ES-I3 (cell line): ENCODE results near the gene ZFAND4.
"Not testable (repeated sequence)": the region's sequence is repeated elsewhere in the genome, so short reads cannot be mapped to it uniquely, and the experiment has no call there.

Experiments
- H3K36me3 ChIP-seq: 2 replicates; pipeline ENCODE4 v1.6.1; 2013; ENCODE audit warnings: mild to moderate bottlenecking, low read length, control low read depth, moderate library complexity; ENCODE audit not compliant: insufficient read depth
- H3K4me1 ChIP-seq: 2 replicates; pipeline ENCODE4 v1.6.1; 2013; ENCODE audit warnings: mild to moderate bottlenecking, control low read depth, low read length; ENCODE audit not compliant: insufficient read depth
- H3K9ac ChIP-seq: 2 replicates; pipeline ENCODE4 v1.6.1; 2013; ENCODE audit warnings: low read depth, mild to moderate bottlenecking, low read length, moderate library complexity
- H3K9me3 ChIP-seq: 2 replicates; pipeline ENCODE4 v1.6.1; 2013; ENCODE audit warnings: mild to moderate bottlenecking, low read length, moderate library complexity; ENCODE audit not compliant: control insufficient read depth, insufficient read depth

The ZFAND4 gene

GRCh38 chr10:45607276-45607675 is 65.3 kb downstream of the ZFAND4 start:
- H3K4me1 ChIP-seq, result no peaks in the 10 kb centered on the region
- H3K9me3 ChIP-seq, result no peaks in the 10 kb centered on the region
- H3K9ac ChIP-seq, result no peak overlapping the region
- no peaks in the 10 kb centered on the region; the same call in 1 of the 2 replicates for H3K36me3 ChIP-seq

GRCh38 chr10:45602836-45603235 is 69.7 kb downstream of the ZFAND4 start:
- Histone ChIP-seq H3K4me1 (no peaks in the 10 kb centered on the region), H3K9ac (no peak overlapping the region), H3K9me3 (no peaks in the 10 kb centered on the region; the same call in 1 of the 2 replicates), H3K36me3 (no peaks in the 10 kb centered on the region)

- Histone ChIP-seq H3K36me3 (no peaks in the 10 kb centered on the region), H3K9me3 (no peaks in the 10 kb centered on the region; the same call in 1 of the 2 replicates), H3K4me1 (no peaks in the 10 kb centered on the region), H3K9ac (no peak overlapping the region)
These were observed 70.4 kb downstream of the ZFAND4 start for GRCh38 chr10:45602082-45602730.

GRCh38 chr10:45601254-45601930 is 71.2 kb downstream of the ZFAND4 start:
- not testable (repeated sequence) for H3K9ac ChIP-seq, H3K4me1 ChIP-seq, H3K9me3 ChIP-seq, H3K36me3 ChIP-seq

- not testable (repeated sequence) for H3K9me3 ChIP-seq, H3K9ac ChIP-seq, H3K36me3 ChIP-seq, H3K4me1 ChIP-seq
These were observed 72.0 kb downstream of the ZFAND4 start for GRCh38 chr10:45600337-45601253.

GRCh38 chr10:45599646-45600045 is 72.9 kb downstream of the ZFAND4 start:
- no peaks in the 10 kb centered on the region for H3K4me1 ChIP-seq
- no peaks in the 10 kb centered on the region for H3K36me3 ChIP-seq
- no peak overlapping the region for H3K9ac ChIP-seq
- H3K9me3 ChIP-seq, result no peaks in the 10 kb centered on the region; the same call in 1 of the 2 replicates

- Histone ChIP-seq H3K36me3 (no peaks in the 10 kb centered on the region), H3K9me3 (no peaks in the 10 kb centered on the region; the same call in 1 of the 2 replicates), H3K4me1 (no peaks in the 10 kb centered on the region), H3K9ac (no peak overlapping the region)
These were observed 73.5 kb downstream of the ZFAND4 start for GRCh38 chr10:45599021-45599603.

- Histone ChIP-seq H3K9ac (no peak overlapping the region), H3K4me1 (0 out of 2 replicates have a peak, but pooled peaks cover 4% of the 10 kb centered on the region), H3K36me3 (no peaks in the 10 kb centered on the region), H3K9me3 (no peaks in the 10 kb centered on the region; the same call in 1 of the 2 replicates)
These were observed 76.0 kb downstream of the ZFAND4 start for GRCh38 chr10:45596526-45596925.

- H3K4me1 ChIP-seq, result 0 out of 2 replicates have a peak, but pooled peaks cover 4% of the 10 kb centered on the region
- H3K36me3 ChIP-seq, result no peaks in the 10 kb centered on the region
- peak overlapping the region; percentile 70 for H3K9ac ChIP-seq
- H3K9me3 ChIP-seq, result no peaks in the 10 kb centered on the region
These were observed 78.1 kb downstream of the ZFAND4 start for GRCh38 chr10:45594276-45595157.

GRCh38 chr10:45593938-45594275 is 78.7 kb downstream of the ZFAND4 start:
- no peaks in the 10 kb centered on the region for H3K9me3 ChIP-seq
- H3K36me3 ChIP-seq, result no peaks in the 10 kb centered on the region
- H3K4me1 ChIP-seq, result 0 out of 2 replicates have a peak, but pooled peaks cover 4% of the 10 kb centered on the region
- peak overlapping the region; percentile 70 for H3K9ac ChIP-seq

GRCh38 chr10:45592926-45593325 is 79.6 kb downstream of the ZFAND4 start:
- H3K9ac ChIP-seq, result no peak overlapping the region
- H3K36me3 ChIP-seq, result no peaks in the 10 kb centered on the region
- 0 out of 2 replicates have a peak, but pooled peaks cover 4% of the 10 kb centered on the region for H3K4me1 ChIP-seq
- no peaks in the 10 kb centered on the region for H3K9me3 ChIP-seq

- Histone ChIP-seq H3K4me1 (0 out of 2 replicates have a peak, but pooled peaks cover 4% of the 10 kb centered on the region), H3K36me3 (no peaks in the 10 kb centered on the region), H3K9ac (no peak overlapping the region), H3K9me3 (no peaks in the 10 kb centered on the region)
These were observed 80.1 kb downstream of the ZFAND4 start for GRCh38 chr10:45592432-45592831.

- H3K36me3 ChIP-seq, result no peaks in the 10 kb centered on the region
- 0 out of 2 replicates have a peak, but pooled peaks cover 4% of the 10 kb centered on the region for H3K4me1 ChIP-seq
- H3K9me3 ChIP-seq, result no peaks in the 10 kb centered on the region
- H3K9ac ChIP-seq, result no peak overlapping the region
These were observed 81.3 kb downstream of the ZFAND4 start for GRCh38 chr10:45591280-45591679.
